ENCODE measurements around the gene RAB3A.

Gene RAB3A

GRCh38 chr19:18192673-18193387 is 11.0 kb downstream of the RAB3A start, which contains the start of gene MPV17L2:
TSS of gene MPV17L2 (plus strand) at chr19:18193218. CDS start at chr19:18193282, 64 bp downstream.
- DNase-seq (ENCODE audit: low read depth), result peak; percentile 100

GRCh38 chr19:18191640-18192062 is 12.2 kb downstream of the RAB3A start:
- DNase-seq (ENCODE audit: low read depth), result no peak
- peak overlapping the region; percentile 71; the same call in 1 of the 2 replicates for H3K4me3 ChIP-seq (ENCODE audit: low read depth, low read length)
- TF ChIP-seq, protein P1, sequence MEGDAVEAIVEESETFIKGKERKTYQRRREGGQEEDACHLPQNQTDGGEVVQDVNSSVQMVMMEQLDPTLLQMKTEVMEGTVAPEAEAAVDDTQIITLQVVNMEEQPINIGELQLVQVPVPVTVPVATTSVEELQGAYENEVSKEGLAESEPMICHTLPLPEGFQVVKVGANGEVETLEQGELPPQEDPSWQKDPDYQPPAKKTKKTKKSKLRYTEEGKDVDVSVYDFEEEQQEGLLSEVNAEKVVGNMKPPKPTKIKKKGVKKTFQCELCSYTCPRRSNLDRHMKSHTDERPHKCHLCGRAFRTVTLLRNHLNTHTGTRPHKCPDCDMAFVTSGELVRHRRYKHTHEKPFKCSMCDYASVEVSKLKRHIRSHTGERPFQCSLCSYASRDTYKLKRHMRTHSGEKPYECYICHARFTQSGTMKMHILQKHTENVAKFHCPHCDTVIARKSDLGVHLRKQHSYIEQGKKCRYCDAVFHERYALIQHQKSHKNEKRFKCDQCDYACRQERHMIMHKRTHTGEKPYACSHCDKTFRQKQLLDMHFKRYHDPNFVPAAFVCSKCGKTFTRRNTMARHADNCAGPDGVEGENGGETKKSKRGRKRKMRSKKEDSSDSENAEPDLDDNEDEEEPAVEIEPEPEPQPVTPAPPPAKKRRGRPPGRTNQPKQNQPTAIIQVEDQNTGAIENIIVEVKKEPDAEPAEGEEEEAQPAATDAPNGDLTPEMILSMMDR (IDR thresholded peaks at IDR 0.05; ENCODE audit: insufficient read depth, low read depth, low read length, missing control alignments), result no peak

More at GRCh38 chr19:18192673-18193387, 11.0 kb downstream of the RAB3A start, which contains the start of gene MPV17L2:
- TF ChIP-seq, protein P1 (IDR thresholded peaks at IDR 0.05; ENCODE audit: insufficient read depth, low read depth, low read length, missing control alignments), result no peak
- H3K4me3 ChIP-seq (ENCODE audit: low read depth, low read length), result peak within 1 kb of the TSS; percentile 71

DNA sequence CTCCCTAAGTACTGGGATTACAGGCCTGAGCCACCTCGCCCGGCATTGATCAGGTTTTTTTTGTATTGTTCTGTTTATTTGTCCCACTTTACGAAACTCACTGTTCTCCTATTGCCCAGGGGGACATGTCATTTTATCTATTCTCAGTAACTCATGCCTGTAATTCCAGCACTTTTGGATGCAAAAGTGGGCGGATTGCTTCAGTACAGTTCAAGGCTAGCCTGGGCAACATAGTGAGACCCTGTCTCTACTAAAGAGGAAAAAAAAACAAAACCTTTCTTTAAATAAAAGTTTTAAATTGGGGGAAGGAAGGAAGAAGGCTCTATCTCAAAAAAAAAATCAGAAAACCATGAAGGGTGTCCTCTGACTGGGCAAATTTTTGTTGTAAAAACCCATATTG is 13.6 kb downstream of the RAB3A start:
- H3K4me3 ChIP-seq (ENCODE audit: low read depth, low read length), result no peak overlapping the region
- TF ChIP-seq, protein P1 (IDR thresholded peaks at IDR 0.05; ENCODE audit: insufficient read depth, low read depth, low read length, missing control alignments), result no peak
- no peak for DNase-seq (ENCODE audit: low read depth)

- H3K4me3 ChIP-seq (ENCODE audit: low read depth, low read length), result no peak overlapping the region
- TF ChIP-seq, protein P1 (IDR thresholded peaks at IDR 0.05; ENCODE audit: insufficient read depth, low read depth, low read length, missing control alignments), result no peak
- no peak for DNase-seq (ENCODE audit: low read depth)
These were observed 18.3 kb downstream of the RAB3A start for GRCh38 chr19:18185538-18185937.

DNA sequence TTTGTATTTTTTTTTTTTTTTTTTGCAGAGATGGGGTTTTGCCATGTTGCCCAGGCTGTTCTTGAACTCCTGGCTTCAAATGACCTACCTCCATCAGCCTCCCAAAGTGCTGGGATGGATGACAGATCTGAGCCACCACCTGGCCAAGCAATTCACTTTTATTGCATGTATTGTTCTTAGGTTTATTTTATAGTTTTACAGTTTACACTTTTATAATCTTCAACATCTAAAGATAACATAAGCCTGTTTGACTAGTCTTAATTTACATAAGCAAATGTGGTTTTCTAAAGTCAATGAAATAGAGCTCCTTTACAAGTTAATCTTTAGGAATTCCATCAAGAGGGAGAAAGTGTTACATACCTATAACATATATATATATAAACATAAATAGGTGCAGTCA is 20.3 kb downstream of the RAB3A start:
- DNase-seq (ENCODE audit: low read depth), result no peak
- TF ChIP-seq, protein P1 (IDR thresholded peaks at IDR 0.05; ENCODE audit: insufficient read depth, low read depth, low read length, missing control alignments), result no peak
- H3K4me3 ChIP-seq (ENCODE audit: low read depth, low read length), result no peak overlapping the region

GRCh38 chr19:18179957-18180356 is 23.9 kb downstream of the RAB3A start:
- no peak overlapping the region for H3K4me3 ChIP-seq (ENCODE audit: low read depth, low read length)
- DNase-seq (ENCODE audit: low read depth), result no peak
- TF ChIP-seq, protein P1 (IDR thresholded peaks at IDR 0.05; ENCODE audit: insufficient read depth, low read depth, low read length, missing control alignments), result no peak
